GM18517 (cell line): ENCODE results near the gene SPARC.
"Not testable (repeated sequence)": the region's sequence is repeated elsewhere in the genome, so short reads cannot be mapped to it uniquely, and the experiment has no call there.

ENCODE experiments used
- ATAC-seq: cut with Tn5 transposase; IDR thresholded peaks from one replicate; pipeline ENCODE4 v1.9.1; 2021; ENCODE audit warnings: mild to moderate bottlenecking, moderate library complexity; ENCODE audit not compliant: unreplicated experiment

The SPARC gene

DNA sequence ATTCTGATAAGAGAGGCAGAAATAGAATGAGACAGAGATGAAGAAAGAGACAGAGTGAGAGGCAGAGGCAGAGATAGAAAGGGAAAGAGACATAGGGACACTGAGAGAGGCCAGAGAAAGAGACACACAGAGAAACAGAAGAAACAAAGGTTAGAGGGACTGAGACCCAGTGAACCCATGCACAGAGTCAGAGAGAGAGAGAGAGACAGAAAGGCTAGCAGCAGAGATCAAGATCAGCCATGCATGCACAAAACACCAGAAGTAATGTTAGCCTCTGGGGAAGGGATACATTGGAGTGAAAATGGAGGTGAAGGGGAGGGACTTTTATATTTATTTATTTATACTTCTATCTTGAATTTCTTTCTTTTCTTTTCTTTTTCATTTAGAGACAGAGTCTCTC, 14.1 kb upstream of the SPARC start:
- ATAC-seq = peak; percentile 43

GRCh38 chr5:151700296-151700695, 13.6 kb upstream of the SPARC start:
- no peak for ATAC-seq

DNA sequence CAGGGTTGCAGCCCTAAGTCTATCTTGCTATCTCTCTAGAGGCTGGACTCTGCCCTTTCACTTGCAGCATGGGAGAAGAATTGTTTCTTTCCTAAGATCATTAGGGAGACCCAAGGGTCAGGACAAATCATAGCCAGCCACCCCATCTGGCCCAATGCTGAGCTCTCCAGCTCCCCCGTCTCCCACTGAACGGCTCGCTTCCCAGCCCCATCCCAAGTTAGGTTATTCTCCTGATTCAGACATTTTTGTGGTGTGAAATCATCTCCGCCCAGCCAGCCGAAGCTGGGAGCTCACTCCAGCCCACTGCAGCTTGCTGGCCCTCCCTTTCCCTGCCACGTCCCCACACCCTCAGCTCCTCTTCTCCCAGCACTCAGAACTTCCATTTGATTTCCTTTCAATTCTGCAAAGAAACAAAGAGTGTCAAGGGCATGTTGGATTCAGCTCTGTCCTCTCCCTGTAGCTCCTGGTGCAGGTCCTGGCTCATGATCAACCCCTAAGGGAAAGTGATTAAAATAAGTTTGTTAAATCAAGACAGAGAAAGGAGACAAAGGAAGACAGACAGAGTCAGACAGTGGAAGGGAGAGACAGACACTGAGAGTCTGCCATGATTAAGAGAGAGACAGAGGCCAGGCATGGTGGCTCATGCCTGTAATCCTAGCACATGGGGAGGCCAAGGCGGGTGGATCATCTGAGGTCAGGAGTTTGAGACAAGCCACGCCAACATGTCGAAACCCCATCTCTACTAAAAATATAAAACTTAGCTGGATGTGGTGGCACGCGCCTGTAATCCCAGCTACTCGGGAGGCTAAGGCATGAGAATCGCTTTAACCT, 12.6 kb upstream of the SPARC start:
- ATAC-seq = no peak

DNA sequence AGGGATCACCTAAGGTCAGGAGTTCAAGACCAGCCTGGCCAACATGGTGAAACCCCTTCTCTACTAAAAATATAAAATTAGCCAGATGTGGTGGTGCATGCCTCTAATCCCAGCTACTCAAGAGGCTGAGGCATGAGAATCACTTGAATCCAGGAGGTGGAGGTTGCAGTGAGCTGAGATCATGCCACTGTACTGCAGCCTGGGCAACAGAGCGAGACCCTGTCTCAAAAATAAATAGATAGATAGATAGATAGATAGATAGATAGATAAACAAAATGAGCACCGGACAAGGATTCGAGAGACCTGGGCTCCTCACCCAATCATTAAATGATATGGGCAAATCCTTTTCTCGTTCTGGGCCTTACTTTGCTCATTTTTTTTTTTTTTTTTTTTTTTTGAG, 11.4 kb upstream of the SPARC start:
- ATAC-seq = not testable (repeated sequence)

- ATAC-seq = no peak
These were observed 10.7 kb upstream of the SPARC start for GRCh38 chr5:151697452-151697851.

GRCh38 chr5:151696470-151697061, 9.9 kb upstream of the SPARC start:
- no peak for ATAC-seq

DNA sequence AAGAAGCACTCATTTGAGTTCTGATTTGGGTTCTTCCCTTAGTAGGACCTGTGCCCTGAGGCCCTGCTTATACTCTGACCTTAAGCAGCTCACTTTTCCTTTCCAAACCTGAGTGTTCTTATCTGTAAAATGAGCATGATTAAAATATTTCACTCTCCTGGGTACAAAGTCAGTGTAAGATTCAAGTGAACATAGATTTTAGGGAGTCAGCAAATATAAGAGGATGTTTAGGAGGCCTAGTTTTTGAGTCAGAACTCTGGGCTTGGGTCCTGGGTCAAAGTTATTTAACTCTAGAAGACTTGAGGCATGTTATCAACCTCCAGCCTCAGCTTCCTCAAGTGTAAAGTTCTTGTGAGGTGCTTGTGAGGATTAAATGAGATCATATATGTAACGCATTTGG, 8.7 kb upstream of the SPARC start:
- no peak for ATAC-seq

GRCh38 chr5:151694035-151694485, 7.3 kb upstream of the SPARC start:
- ATAC-seq = no peak

DNA sequence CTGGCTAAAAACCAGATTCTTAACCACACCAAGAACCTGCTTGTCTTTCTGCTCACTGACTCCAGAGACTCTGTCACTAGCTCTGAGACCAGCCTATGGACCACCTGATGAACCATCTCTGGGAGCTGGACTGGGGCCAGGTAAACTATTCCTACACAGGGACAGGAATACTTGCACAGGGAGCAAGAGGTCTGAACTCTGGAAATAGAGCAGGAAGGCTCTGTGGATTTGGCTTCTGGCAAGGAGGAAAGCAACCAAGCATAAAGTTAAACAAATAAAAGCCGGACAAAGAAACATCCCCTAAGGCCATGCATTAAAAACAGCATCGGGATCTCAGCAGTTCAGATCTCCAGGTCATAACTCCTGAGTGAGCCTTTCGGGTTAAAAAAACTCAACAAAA, 5.6 kb upstream of the SPARC start:
- no peak for ATAC-seq

- no peak for ATAC-seq
These were observed 5.0 kb upstream of the SPARC start for GRCh38 chr5:151691706-151692105.

GRCh38 chr5:151689591-151689990, 2.9 kb upstream of the SPARC start:
- ATAC-seq = not testable (repeated sequence)

DNA sequence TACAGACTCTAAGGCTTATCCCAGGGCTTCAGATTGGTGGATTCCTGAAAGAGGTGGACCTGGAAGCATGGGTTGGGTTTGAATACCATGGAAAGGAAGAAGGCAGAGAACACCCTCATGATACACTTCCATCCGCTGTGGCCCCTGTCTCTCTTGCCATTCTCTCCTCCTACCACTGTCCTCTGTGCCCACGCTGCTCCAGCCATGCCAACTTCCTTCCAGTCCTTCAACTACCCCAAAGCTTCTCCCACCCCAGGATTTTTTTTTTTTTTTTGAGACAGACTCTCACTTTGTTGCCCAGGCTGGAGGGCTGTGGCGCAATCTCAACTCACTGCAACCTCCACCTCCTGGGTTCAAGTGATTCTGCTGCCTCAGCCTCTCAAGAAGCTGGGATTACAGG, 1.7 kb upstream of the SPARC start:
- no peak for ATAC-seq

- ATAC-seq = no peak
These were observed 704 bp downstream of the SPARC start for GRCh38 chr5:151685749-151686673.

DNA sequence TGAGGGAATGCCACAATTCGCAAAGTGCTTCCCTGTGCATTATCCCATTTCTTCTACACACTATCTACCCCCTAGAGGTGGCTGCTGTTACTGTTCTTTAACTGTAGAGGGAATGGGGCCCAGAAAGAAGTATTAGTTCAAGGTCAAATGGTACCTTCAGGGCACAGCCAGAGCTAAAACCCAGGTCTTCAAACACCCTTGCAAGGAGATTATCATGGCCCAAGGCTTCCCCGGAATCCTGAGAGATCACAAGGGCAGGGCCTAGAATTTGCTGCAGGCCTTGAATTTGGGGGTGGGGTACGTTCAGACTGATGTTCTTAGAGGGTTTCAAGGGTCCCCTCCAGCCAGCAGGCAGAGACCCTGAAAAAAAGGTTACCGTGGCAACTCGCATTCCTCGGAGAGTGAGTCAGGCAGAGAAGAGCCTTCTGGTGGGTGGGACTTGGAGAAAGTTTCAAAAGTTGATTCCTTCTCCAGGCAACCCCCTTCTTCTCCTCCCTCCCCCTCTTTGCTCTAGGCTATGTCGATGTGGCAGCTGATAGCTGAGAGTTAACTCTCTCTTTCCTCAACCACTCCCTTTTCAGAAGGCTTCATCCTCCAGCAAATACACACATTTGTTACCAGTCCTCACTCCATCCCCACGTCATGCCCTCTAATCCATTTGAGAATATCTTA, 1.9 kb downstream of the SPARC start:
- ATAC-seq = no peak

DNA sequence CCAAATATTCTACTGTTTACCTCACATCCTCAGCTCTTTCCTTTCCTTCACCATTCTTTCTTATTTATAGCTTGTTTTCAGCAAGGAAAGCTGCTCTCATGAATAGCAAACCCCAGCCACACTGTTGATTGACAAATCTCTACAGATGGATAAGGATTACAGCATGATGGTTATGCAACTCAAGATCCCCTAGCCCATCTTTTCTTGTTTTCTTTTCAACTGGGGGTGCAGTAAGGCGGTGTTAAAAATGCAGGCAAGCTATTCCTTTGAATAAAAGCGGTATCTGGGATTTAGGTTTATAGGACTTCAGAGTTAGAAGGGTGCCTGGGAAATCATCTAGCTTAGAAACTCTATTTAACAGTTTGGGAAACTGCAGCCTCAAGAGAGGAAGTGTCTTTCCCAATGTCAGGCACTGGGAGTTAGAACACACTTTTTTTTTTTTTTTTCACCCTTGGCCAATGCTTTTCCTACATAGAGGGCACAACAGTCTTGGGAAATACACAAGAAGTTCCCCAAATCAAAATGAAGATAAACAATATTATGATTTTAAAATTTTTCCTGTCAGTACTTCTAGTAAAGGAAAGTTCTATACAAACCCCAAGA, 2.6 kb downstream of the SPARC start:
- ATAC-seq = no peak

DNA sequence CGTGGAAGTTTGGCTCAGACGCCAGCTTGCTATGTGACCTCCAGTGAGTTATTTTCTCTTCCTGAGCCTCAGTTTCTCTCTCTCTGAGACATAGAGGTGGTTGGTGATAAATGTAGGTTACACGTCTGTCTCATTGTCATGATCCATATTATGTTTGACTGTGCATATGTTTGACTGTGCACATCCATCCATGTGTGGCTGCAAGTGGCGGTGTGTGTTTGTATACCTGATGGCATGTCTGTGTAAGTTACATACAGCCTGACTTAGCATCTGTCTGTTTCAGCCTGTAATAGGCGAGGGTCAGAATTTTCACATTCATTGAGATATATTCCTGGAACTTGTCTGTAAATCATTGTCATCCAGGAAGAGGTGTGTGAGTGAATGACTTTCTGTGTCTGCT, 3.3 kb downstream of the SPARC start:
- ATAC-seq = no peak

- no peak for ATAC-seq
These were observed 3.9 kb downstream of the SPARC start for GRCh38 chr5:151682751-151683331.

GRCh38 chr5:151682240-151682639, 4.5 kb downstream of the SPARC start:
- ATAC-seq = no peak

GRCh38 chr5:151680944-151681427, 5.7 kb downstream of the SPARC start:
- no peak for ATAC-seq

- ATAC-seq = not testable (repeated sequence)
These were observed 6.6 kb downstream of the SPARC start for GRCh38 chr5:151680156-151680505.
